ENCODE data around the gene SELENOP. TPM values are rescaled to one million over a fixed set of nuclear protein-coding genes. Genes with fewer than 3 reads are reported as not detected.

Gene SELENOP
- total and polyA plus RNA-seq, 2 of the 13 experiments (the other 11 are each of a cell fraction or from before 2014, with no cell fraction given) = 1,895 to 2,083 TPM

GRCh38 chr5:42851481-42851880, 39.8 kb upstream of the SELENOP start:
- Histone ChIP-seq H3K27ac (ENCODE audit: extremely low read length, insufficient read depth, low read length) (no peak overlapping the region), H3K4me3 (replicated peaks in 1 of 3; ENCODE audit: insufficient read depth in 1 of 3, low read depth in 2 of 3, low read length in 3 of 3) (no peak overlapping the region), H3K36me3 (replicated peaks in 1 of 2; ENCODE audit: control insufficient read depth in 1 of 2, insufficient read depth in 2 of 2, low read length in 2 of 2) (no peaks in the 10 kb centered on the region; a peak in 1 of 5 replicates), H3K9ac (ENCODE audit: insufficient read depth, low read depth, low read length) (no peak overlapping the region), H3K79me2 (ENCODE audit: insufficient read depth, low read length) (peaks cover 53% of the 10 kb centered on the region), H3K27me3 (ENCODE audit: control insufficient read depth in 1 of 2, insufficient read depth in 2 of 2, low read length in 2 of 2) (no peaks in the 10 kb centered on the region), H3K4me1 (ENCODE audit: insufficient read depth, low read length) (peaks cover 81% of the 10 kb centered on the region), H3K4me2 (ENCODE audit: low read depth, low read length) (no peak overlapping the region), H2AFZ (ENCODE audit: low read length) (no peak overlapping the region), H3K9me3 (ENCODE audit: low read length) (no peaks in the 10 kb centered on the region), H4K20me1 (ENCODE audit: insufficient read depth, low read length) (no peaks in the 10 kb centered on the region)
- FAIRE-seq (no peak), DNase-seq (ENCODE audit: low spot score) (no peak), ATAC-seq (no peak)
- 97% methylated on average over 6 of the region's 6 CpGs for WGBS (ENCODE audit: low lambda C conversion rate)
- no TSS peak for BruUV-seq (replicated peaks)
- POLR2A ChIA-PET = no interaction called here
- intact Hi-C loops (cut with micrococcal nuclease; ENCODE audit: unreplicated experiment) (no loop called here), in situ Hi-C loops (cut with HindIII; ENCODE audit: extremely low pct_ligation_motif_present, low pct_unique_long_range_greater_than_20kb) (no loop called here)
- CTCF ChIA-PET (ENCODE audit: low intra/inter-chr PET ratio, low total read pairs) = no interaction called here
- TF ChIP-seq SMYD3 (CRISPR knock-in tag; IDR thresholded peaks at IDR 0.05) (no peak), CSRNP1 (CRISPR knock-in tag; IDR thresholded peaks at IDR 0.05) (no peak), LBX2 (CRISPR knock-in tag; IDR thresholded peaks at IDR 0.05; ENCODE audit: borderline replicate concordance) (no peak), ZNF350 (CRISPR knock-in tag; IDR thresholded peaks at IDR 0.05; ENCODE audit: borderline replicate concordance, low read depth) (no peak), ZSCAN5A (CRISPR knock-in tag; IDR thresholded peaks at IDR 0.05; ENCODE audit: borderline replicate concordance) (no peak), ZNF572 (CRISPR knock-in tag; IDR thresholded peaks at IDR 0.05) (no peak), STAG1 (CRISPR knock-in tag; IDR thresholded peaks at IDR 0.05) (no peak), MEIS2 (CRISPR knock-in tag; IDR thresholded peaks at IDR 0.05) (no peak), ZBTB25 (CRISPR knock-in tag; IDR thresholded peaks at IDR 0.05) (no peak), RELA (CRISPR knock-in tag; IDR thresholded peaks at IDR 0.05) (no peak), USF2 (IDR thresholded peaks at IDR 0.05; ENCODE audit: low read depth, low read length) (no peak), USF2 (CRISPR knock-in tag; IDR thresholded peaks at IDR 0.05; ENCODE audit: borderline replicate concordance) (no peak), ZNF556 (CRISPR knock-in tag; IDR thresholded peaks at IDR 0.05; ENCODE audit: borderline replicate concordance) (no peak)
- TF ChIP-seq, protein P1, sequence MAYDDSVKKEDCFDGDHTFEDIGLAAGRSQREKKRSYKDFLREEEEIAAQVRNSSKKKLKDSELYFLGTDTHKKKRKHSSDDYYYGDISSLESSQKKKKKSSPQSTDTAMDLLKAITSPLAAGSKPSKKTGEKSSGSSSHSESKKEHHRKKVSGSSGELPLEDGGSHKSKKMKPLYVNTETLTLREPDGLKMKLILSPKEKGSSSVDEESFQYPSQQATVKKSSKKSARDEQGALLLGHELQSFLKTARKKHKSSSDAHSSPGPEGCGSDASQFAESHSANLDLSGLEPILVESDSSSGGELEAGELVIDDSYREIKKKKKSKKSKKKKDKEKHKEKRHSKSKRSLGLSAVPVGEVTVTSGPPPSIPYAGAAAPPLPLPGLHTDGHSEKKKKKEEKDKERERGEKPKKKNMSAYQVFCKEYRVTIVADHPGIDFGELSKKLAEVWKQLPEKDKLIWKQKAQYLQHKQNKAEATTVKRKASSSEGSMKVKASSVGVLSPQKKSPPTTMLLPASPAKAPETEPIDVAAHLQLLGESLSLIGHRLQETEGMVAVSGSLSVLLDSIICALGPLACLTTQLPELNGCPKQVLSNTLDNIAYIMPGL (CRISPR knock-in tag; IDR thresholded peaks at IDR 0.05; ENCODE audit: borderline replicate concordance in 1 of 2, low read depth in 1 of 2) = no peak
